ENCODE results near the gene LSM14A.
"Not testable (repeated sequence)": the region's sequence is repeated elsewhere in the genome, so short reads cannot be mapped to it uniquely, and the experiment has no call there.

LSM14A gene

GRCh38 chr19:34216745-34217219, 44.5 kb downstream of the LSM14A start:
- not testable (repeated sequence) for H3K27ac ChIP-seq (ENCODE audit: low read depth, low read length); H2AFZ ChIP-seq (ENCODE audit: low read length, unreplicated experiment); H3K36me3 ChIP-seq (ENCODE audit: insufficient read depth, low read length); H3K4me3 ChIP-seq (ENCODE audit: low read depth, low read length); H3K79me2 ChIP-seq (ENCODE audit: control insufficient read depth, insufficient read depth, low read length, unreplicated experiment); H3K27me3 ChIP-seq (ENCODE audit: insufficient read depth, low read length)
- peaks cover 17% of the 10 kb centered on the region for H3K4me1 ChIP-seq (ENCODE audit: control insufficient read depth, insufficient read depth, low read length, unreplicated experiment)

- peak overlapping the region; percentile 81 for H3K27ac ChIP-seq (ENCODE audit: low read depth, low read length)
These were observed 45.9 kb downstream of the LSM14A start for GRCh38 chr19:34217952-34218817.

GRCh38 chr19:34218818-34219164, 46.5 kb downstream of the LSM14A start:
- Histone ChIP-seq H3K4me1 (ENCODE audit: control insufficient read depth, insufficient read depth, low read length, unreplicated experiment) (peaks cover 17% of the 10 kb centered on the region), H3K36me3 (ENCODE audit: insufficient read depth, low read length) (peaks cover 11% of the 10 kb centered on the region), H3K4me3 (ENCODE audit: low read depth, low read length) (peak overlapping the region; percentile 47; the same call in 1 of the 2 replicates), H2AFZ (ENCODE audit: low read length, unreplicated experiment) (no peak overlapping the region), H3K79me2 (ENCODE audit: control insufficient read depth, insufficient read depth, low read length, unreplicated experiment) (peaks cover 7% of the 10 kb centered on the region), H3K27ac (ENCODE audit: low read depth, low read length) (peak overlapping the region; percentile 81), H3K27me3 (ENCODE audit: insufficient read depth, low read length) (no peaks in the 10 kb centered on the region)

More at GRCh38 chr19:34217952-34218817, 45.9 kb downstream of the LSM14A start:
- Histone ChIP-seq H3K79me2 (ENCODE audit: control insufficient read depth, insufficient read depth, low read length, unreplicated experiment) (peaks cover 4% of the 10 kb centered on the region), H2AFZ (ENCODE audit: low read length, unreplicated experiment) (no peak overlapping the region), H3K27me3 (ENCODE audit: insufficient read depth, low read length) (no peaks in the 10 kb centered on the region), H3K4me3 (ENCODE audit: low read depth, low read length) (peak overlapping the region; percentile 47; the same call in 1 of the 2 replicates), H3K36me3 (ENCODE audit: insufficient read depth, low read length) (peaks cover 10% of the 10 kb centered on the region), H3K4me1 (ENCODE audit: control insufficient read depth, insufficient read depth, low read length, unreplicated experiment) (peaks cover 17% of the 10 kb centered on the region)

GRCh38 chr19:34220472-34221063, 48.3 kb downstream of the LSM14A start:
- peaks cover 7% of the 10 kb centered on the region for H3K79me2 ChIP-seq (ENCODE audit: control insufficient read depth, insufficient read depth, low read length, unreplicated experiment)
- H3K27me3 ChIP-seq (ENCODE audit: insufficient read depth, low read length): no peaks in the 10 kb centered on the region
- H3K4me3 ChIP-seq (ENCODE audit: low read depth, low read length): no peak overlapping the region
- H3K36me3 ChIP-seq (ENCODE audit: insufficient read depth, low read length): peaks cover 17% of the 10 kb centered on the region
- no peak overlapping the region for H3K27ac ChIP-seq (ENCODE audit: low read depth, low read length)
- H2AFZ ChIP-seq (ENCODE audit: low read length, unreplicated experiment): no peak overlapping the region
- peaks cover 31% of the 10 kb centered on the region for H3K4me1 ChIP-seq (ENCODE audit: control insufficient read depth, insufficient read depth, low read length, unreplicated experiment)

- peaks cover 7% of the 10 kb centered on the region for H3K79me2 ChIP-seq (ENCODE audit: control insufficient read depth, insufficient read depth, low read length, unreplicated experiment)
- H3K27me3 ChIP-seq (ENCODE audit: insufficient read depth, low read length): no peaks in the 10 kb centered on the region
- H3K36me3 ChIP-seq (ENCODE audit: insufficient read depth, low read length): peaks cover 17% of the 10 kb centered on the region
- no peak overlapping the region for H2AFZ ChIP-seq (ENCODE audit: low read length, unreplicated experiment)
- no peak overlapping the region for H3K27ac ChIP-seq (ENCODE audit: low read depth, low read length)
- no peak overlapping the region for H3K4me3 ChIP-seq (ENCODE audit: low read depth, low read length)
- peaks cover 33% of the 10 kb centered on the region for H3K4me1 ChIP-seq (ENCODE audit: control insufficient read depth, insufficient read depth, low read length, unreplicated experiment)
These were observed 50.1 kb downstream of the LSM14A start for GRCh38 chr19:34222386-34222785.

- H3K4me3 ChIP-seq (ENCODE audit: low read depth, low read length): no peak overlapping the region
- H3K36me3 ChIP-seq (ENCODE audit: insufficient read depth, low read length): peaks cover 28% of the 10 kb centered on the region
These were observed 52.8 kb downstream of the LSM14A start for GRCh38 chr19:34224996-34225658.

GRCh38 chr19:34225659-34226015, 53.3 kb downstream of the LSM14A start:
- no peaks in the 10 kb centered on the region for H3K27me3 ChIP-seq (ENCODE audit: insufficient read depth, low read length)
- peak overlapping the region; percentile 39; the same call in 1 of the 2 replicates for H3K27ac ChIP-seq (ENCODE audit: low read depth, low read length)
- H3K79me2 ChIP-seq (ENCODE audit: control insufficient read depth, insufficient read depth, low read length, unreplicated experiment): peaks cover 7% of the 10 kb centered on the region
- H3K4me3 ChIP-seq (ENCODE audit: low read depth, low read length): no peak overlapping the region
- H3K4me1 ChIP-seq (ENCODE audit: control insufficient read depth, insufficient read depth, low read length, unreplicated experiment): peaks cover 26% of the 10 kb centered on the region
- H2AFZ ChIP-seq (ENCODE audit: low read length, unreplicated experiment): no peak overlapping the region
- H3K36me3 ChIP-seq (ENCODE audit: insufficient read depth, low read length): peaks cover 28% of the 10 kb centered on the region

More at GRCh38 chr19:34224996-34225658, 52.8 kb downstream of the LSM14A start:
- H2AFZ ChIP-seq (ENCODE audit: low read length, unreplicated experiment): no peak overlapping the region
- peaks cover 26% of the 10 kb centered on the region for H3K4me1 ChIP-seq (ENCODE audit: control insufficient read depth, insufficient read depth, low read length, unreplicated experiment)
- peaks cover 7% of the 10 kb centered on the region for H3K79me2 ChIP-seq (ENCODE audit: control insufficient read depth, insufficient read depth, low read length, unreplicated experiment)
- H3K27ac ChIP-seq (ENCODE audit: low read depth, low read length): peak overlapping the region; percentile 39; the same call in 1 of the 2 replicates
- H3K27me3 ChIP-seq (ENCODE audit: insufficient read depth, low read length): no peaks in the 10 kb centered on the region

GRCh38 chr19:34226036-34226435, 53.7 kb downstream of the LSM14A start:
- Histone ChIP-seq H3K27ac (ENCODE audit: low read depth, low read length) (no peak overlapping the region), H3K27me3 (ENCODE audit: insufficient read depth, low read length) (no peaks in the 10 kb centered on the region), H3K4me3 (ENCODE audit: low read depth, low read length) (no peak overlapping the region), H2AFZ (ENCODE audit: low read length, unreplicated experiment) (no peak overlapping the region), H3K79me2 (ENCODE audit: control insufficient read depth, insufficient read depth, low read length, unreplicated experiment) (peaks cover 7% of the 10 kb centered on the region), H3K4me1 (ENCODE audit: control insufficient read depth, insufficient read depth, low read length, unreplicated experiment) (peaks cover 26% of the 10 kb centered on the region), H3K36me3 (ENCODE audit: insufficient read depth, low read length) (peaks cover 28% of the 10 kb centered on the region)

GRCh38 chr19:34228347-34228746, 56.0 kb downstream of the LSM14A start:
- Histone ChIP-seq H3K4me3 (ENCODE audit: low read depth, low read length) (no peak overlapping the region), H3K27me3 (ENCODE audit: insufficient read depth, low read length) (no peaks in the 10 kb centered on the region), H3K79me2 (ENCODE audit: control insufficient read depth, insufficient read depth, low read length, unreplicated experiment) (peaks cover 4% of the 10 kb centered on the region), H3K27ac (ENCODE audit: low read depth, low read length) (0 out of 2 replicates have a peak overlapping the region, but pooled peaks have one; percentile 16), H3K4me1 (ENCODE audit: control insufficient read depth, insufficient read depth, low read length, unreplicated experiment) (peaks cover 43% of the 10 kb centered on the region), H2AFZ (ENCODE audit: low read length, unreplicated experiment) (no peak overlapping the region), H3K36me3 (ENCODE audit: insufficient read depth, low read length) (peaks cover 21% of the 10 kb centered on the region)

- H2AFZ ChIP-seq (ENCODE audit: low read length, unreplicated experiment): no peak overlapping the region
- 0 out of 2 replicates have a peak overlapping the region, but pooled peaks have one; percentile 16 for H3K27ac ChIP-seq (ENCODE audit: low read depth, low read length)
- peaks cover under 1% of the 10 kb centered on the region for H3K79me2 ChIP-seq (ENCODE audit: control insufficient read depth, insufficient read depth, low read length, unreplicated experiment)
- no peaks in the 10 kb centered on the region for H3K27me3 ChIP-seq (ENCODE audit: insufficient read depth, low read length)
- no peak overlapping the region for H3K4me3 ChIP-seq (ENCODE audit: low read depth, low read length)
- H3K36me3 ChIP-seq (ENCODE audit: insufficient read depth, low read length): peaks cover 17% of the 10 kb centered on the region
- H3K4me1 ChIP-seq (ENCODE audit: control insufficient read depth, insufficient read depth, low read length, unreplicated experiment): peaks cover 46% of the 10 kb centered on the region
These were observed 56.5 kb downstream of the LSM14A start for GRCh38 chr19:34228762-34229161.
